H9 (cell line): ENCODE data around the gene ZWILCH. TPM values are rescaled to one million over a fixed set of nuclear protein-coding genes. Genes with fewer than 3 reads are reported as not detected.

ENCODE experiments used
- DNase-seq: peaks from one replicate; pipeline ENCODE4 v3.0.0-alpha.2; 2017
- H2AFZ ChIP-seq: one replicate; pipeline ENCODE4 v1.6.1; 2013; ENCODE audit warnings: mild to moderate bottlenecking, low read length, control low read depth, moderate library complexity
- H2AK5ac ChIP-seq: 2 replicates; pipeline ENCODE4 v1.6.1; 2013; ENCODE audit warnings: low read length, control low read depth, mixed read lengths; ENCODE audit not compliant: insufficient read length
- H2BK120ac ChIP-seq: one replicate; pipeline ENCODE4 v1.6.1; 2013; ENCODE audit warnings: low read depth, mild to moderate bottlenecking, low read length, control low read depth, inconsistent platforms; ENCODE audit not compliant: poor library complexity, severe bottlenecking
- H2BK12ac ChIP-seq: 2 replicates; pipeline ENCODE4 v1.6.1; 2013; ENCODE audit warnings: low read length, control low read depth, mixed read lengths, low read depth; ENCODE audit not compliant: insufficient read length
- H2BK15ac ChIP-seq: 2 replicates; pipeline ENCODE4 v1.6.1; 2013; ENCODE audit warnings: low read depth, low read length, control low read depth
- H2BK20ac ChIP-seq: one replicate; pipeline ENCODE4 v1.6.1; 2013; ENCODE audit warnings: low read depth, mild to moderate bottlenecking, low read length, control low read depth, inconsistent platforms; ENCODE audit not compliant: poor library complexity, severe bottlenecking
- H2BK5ac ChIP-seq: 2 replicates; pipeline ENCODE4 v1.6.1; 2013; ENCODE audit warnings: low read length, control low read depth, mixed read lengths; ENCODE audit not compliant: insufficient read length
- H3K14ac ChIP-seq: 2 replicates; pipeline ENCODE4 v1.6.1; 2013; ENCODE audit warnings: low read length, control low read depth; ENCODE audit not compliant: insufficient read depth
- H3K18ac ChIP-seq: 2 replicates; pipeline ENCODE4 v1.6.1; 2013; ENCODE audit warnings: low read depth, mild to moderate bottlenecking, mixed read lengths, low read length, control low read depth; ENCODE audit not compliant: insufficient read length
- H3K23ac ChIP-seq: 2 replicates; pipeline ENCODE4 v1.6.1; 2013; ENCODE audit warnings: low read length, control low read depth, mixed read lengths, low read depth; ENCODE audit not compliant: insufficient read length
- H3K23me2 ChIP-seq: 2 replicates; pipeline ENCODE4 v1.6.1; 2013; ENCODE audit warnings: low read depth, mild to moderate bottlenecking, mixed read lengths, low read length, control low read depth; ENCODE audit not compliant: insufficient read length, poor library complexity, severe bottlenecking
- H3K27ac ChIP-seq: 2 replicates; pipeline ENCODE4 v1.5.1; 2013; ENCODE audit warnings: low read length, control low read depth, mixed read lengths, low read depth; ENCODE audit not compliant: insufficient read length
- H3K27me3 ChIP-seq: 2 replicates; pipeline ENCODE4 v1.6.1; 2013; ENCODE audit warnings: low read length, control low read depth, inconsistent platforms; ENCODE audit not compliant: insufficient read depth
- H3K4ac ChIP-seq: 2 replicates; pipeline ENCODE4 v1.6.1; 2013; ENCODE audit warnings: low read depth, mild to moderate bottlenecking, control low read depth, inconsistent platforms, low read length, moderate library complexity
- H3K4me1 ChIP-seq: 2 replicates; pipeline ENCODE4 v1.6.1; 2013; ENCODE audit warnings: low read length, control low read depth, inconsistent platforms; ENCODE audit not compliant: insufficient read depth
- H3K4me2 ChIP-seq: 2 replicates; pipeline ENCODE4 v1.6.1; 2013; ENCODE audit warnings: low read length, control low read depth, mixed read lengths; ENCODE audit not compliant: insufficient read length, insufficient read depth
- H3K56ac ChIP-seq: 2 replicates; pipeline ENCODE4 v1.6.1; 2013; ENCODE audit warnings: low read depth, mild to moderate bottlenecking, mixed read lengths, low read length, control low read depth; ENCODE audit not compliant: insufficient read length
- H3K79me1 ChIP-seq: 2 replicates; pipeline ENCODE4 v1.6.1; 2013; ENCODE audit warnings: low read depth, mild to moderate bottlenecking, moderate library complexity, low read length, control low read depth, inconsistent platforms; ENCODE audit not compliant: insufficient read depth, poor library complexity, severe bottlenecking
- H3K79me2 ChIP-seq: 2 replicates; pipeline ENCODE4 v1.6.1; 2013; ENCODE audit warnings: low read length, control low read depth, inconsistent platforms; ENCODE audit not compliant: insufficient read depth
- H3K9ac ChIP-seq: 2 replicates; pipeline ENCODE4 v1.6.1; 2013; ENCODE audit warnings: low read length, control low read depth, mixed read lengths; ENCODE audit not compliant: insufficient read length; ENCODE audit errors: extremely low read depth
- H3K9me3 ChIP-seq: one replicate; pipeline ENCODE4 v1.6.1; 2013; ENCODE audit warnings: low read depth, low read length, inconsistent platforms; ENCODE audit not compliant: control insufficient read depth
- H3T11ph ChIP-seq: one replicate; pipeline ENCODE4 v1.6.1; 2013; ENCODE audit warnings: mild to moderate bottlenecking, low read length, control low read depth, inconsistent platforms
- H4K20me1 ChIP-seq: one replicate; pipeline ENCODE4 v1.6.1; 2013; ENCODE audit not compliant: control insufficient read depth, insufficient read length, insufficient read depth
- H4K5ac ChIP-seq: 2 replicates; pipeline ENCODE4 v1.6.1; 2013; ENCODE audit warnings: low read depth, mild to moderate bottlenecking, mixed read lengths, low read length, control low read depth; ENCODE audit not compliant: insufficient read length
- H4K8ac ChIP-seq: replicated peaks from 2 replicates; pipeline ENCODE4 v1.6.1; 2013; ENCODE audit warnings: low read length, control low read depth, mixed read lengths, low read depth; ENCODE audit not compliant: insufficient read length
- H4K91ac ChIP-seq: 2 replicates; pipeline ENCODE4 v1.6.1; 2013; ENCODE audit warnings: low read depth, mild to moderate bottlenecking, moderate library complexity, mixed read lengths, low read length, control low read depth; ENCODE audit not compliant: insufficient read length
- H3K27ac Mint-ChIP-seq, 3 experiments: 2 replicates in 2 of 3; 3 replicates in 1 of 3; pipeline ENCODE4 v1.8.0; 2020 to 2021; ENCODE audit warnings: mixed read lengths in 3 of 3, mild to moderate bottlenecking in 1 of 3, moderate library complexity in 1 of 3
- H3K27me3 Mint-ChIP-seq: 2 replicates; pipeline ENCODE4 v1.8.0; 2021; ENCODE audit warnings: low read depth, mild to moderate bottlenecking, moderate library complexity, mixed read lengths
- H3K36me3 Mint-ChIP-seq, 3 experiments: 2 replicates in 2 of 3; 3 replicates in 1 of 3; pipeline ENCODE4 v1.8.0; 2020 to 2021; ENCODE audit warnings: low read depth in 3 of 3, mixed read lengths in 3 of 3; ENCODE audit not compliant: insufficient read depth in 1 of 3
- H3K4me1 Mint-ChIP-seq, 2 experiments: 2 replicates each; pipeline ENCODE4 v1.8.0; 2020; ENCODE audit warnings: mixed read lengths in 2 of 2
- H3K4me3 Mint-ChIP-seq, 2 experiments: 2 replicates in 1 of 2; 3 replicates in 1 of 2; pipeline ENCODE4 v1.8.0; 2020 to 2021; ENCODE audit warnings: mild to moderate bottlenecking in 2 of 2, mixed read lengths in 2 of 2, moderate library complexity in 1 of 2
- H3K9me3 Mint-ChIP-seq, 2 experiments: 2 replicates in 1 of 2; 3 replicates in 1 of 2; pipeline ENCODE4 v1.8.0; 2020; ENCODE audit warnings: mild to moderate bottlenecking in 2 of 2, mixed read lengths in 2 of 2, moderate library complexity in 1 of 2
- CTCF ChIP-seq: fragments of 200-600 bp; sonication (generic); conservative IDR thresholded peaks from 3 replicates; pipeline ENCODE4 v1.8.0; 2021; ENCODE audit warnings: antibody characterized with exemption, mild to moderate bottlenecking
- WGBS: extraction: QIAGEN DNeasy Blood & Tissue Kit; methylation state at CpG from one replicate; pipeline ENCODE4 v1.1.7; 2013; ENCODE audit warnings: missing lambda C conversion rate, low lambda C conversion rate, mixed read lengths; ENCODE audit not compliant: insufficient read length; ENCODE audit errors: extremely low coverage; 5-methylcytosine and 5-hydroxymethylcytosine counted together
- total RNA-seq: library from RNA; stranded (reverse); gene quantifications from 2 replicates; pipeline ENCODE4 v1.2.1, GENCODE V29; 2021

Gene ZWILCH
- total RNA-seq, 1 experiment from 2014 or later: 47.2 TPM

- H2BK12ac ChIP-seq: no peak within 1 kb of the TSS
- no peak within 1 kb of the TSS for H3K56ac ChIP-seq
- peak; percentile 100 for TF ChIP-seq CTCF
- H3K9me3 ChIP-seq: no peaks in the 10 kb centered on the region
- peak within 1 kb of the TSS; percentile 86 for H3K4me2 ChIP-seq
- no peak within 1 kb of the TSS for H3T11ph ChIP-seq
- H3K18ac ChIP-seq: peak within 1 kb of the TSS; percentile 82
- H4K8ac ChIP-seq: no peak within 1 kb of the TSS
- no CpG with 5 or more reads among the region's 43 CpGs for whole genome bisulfite sequencing
- H3K27ac ChIP-seq: peak within 1 kb of the TSS; percentile 90
- H4K91ac ChIP-seq: no peak within 1 kb of the TSS
- H3K79me2 ChIP-seq: peaks cover 3% of the 10 kb centered on the region; the same call in 1 of the 2 replicates
- Mint-ChIP-seq H3K4me3 (peak within 1 kb of the TSS; percentile 85 to 87), H3K9me3 (no peaks in the 10 kb centered on the region; a peak in 1 of 5 replicates), H3K36me3 (peaks cover 40 to 93% (median 77%) of the 10 kb centered on the region in 3 experiments), H3K27ac (peak within 1 kb of the TSS; percentile 97 to 99 (median 99)), H3K4me1 (peaks cover 17 to 20% of the 10 kb centered on the region in 2 experiments), H3K27me3 (no peaks in the 10 kb centered on the region)
- peak within 1 kb of the TSS; percentile 36 for H4K5ac ChIP-seq
- no peak within 1 kb of the TSS; the same call in 1 of the 2 replicates for H3K4ac ChIP-seq
- DNase-seq: peak; percentile 98
- no peaks in the 10 kb centered on the region for H3K79me1 ChIP-seq
- no peaks in the 10 kb centered on the region for H4K20me1 ChIP-seq
- no peak within 1 kb of the TSS for H2BK120ac ChIP-seq
- H2BK20ac ChIP-seq: no peak within 1 kb of the TSS
- H2AK5ac ChIP-seq: no peak within 1 kb of the TSS
- H3K14ac ChIP-seq: peak within 1 kb of the TSS; percentile 33
- peak within 1 kb of the TSS; percentile 92 for H3K9ac ChIP-seq
- no peaks in the 10 kb centered on the region for H3K27me3 ChIP-seq
- H2BK15ac ChIP-seq: no peak within 1 kb of the TSS
- no peaks in the 10 kb centered on the region for H3K4me1 ChIP-seq
- H2AFZ ChIP-seq: no peak within 1 kb of the TSS
- peak within 1 kb of the TSS; percentile 53 for H2BK5ac ChIP-seq
- H3K23ac ChIP-seq: no peak within 1 kb of the TSS
- peaks cover 4% of the 10 kb centered on the region for H3K23me2 ChIP-seq
Measured at GRCh38 chr15:66497502-66498455, 7.3 kb upstream of the ZWILCH start, which contains the start of gene SNAPC5. Gene SNAPC5, minus strand, starts transcription at chr15:66497762. Its CDS starts 31 bp downstream, at chr15:66497731.
